Stimulated activated CD4-positive, alpha-beta T cell treated with anti-CD3 and anti-CD28 coated beads, Interleukin-1b, Interleukin-23, amount 100 ng/mL, for 1 hour (primary cell): ENCODE measurements around the gene IFNGR2.
A peak's percentile ranks its signal among the peaks of the same experiment; 100 is the strongest.
"Not testable (repeated sequence)": the region's sequence is repeated elsewhere in the genome, so short reads cannot be mapped to it uniquely, and the experiment has no call there.

Source experiments
- DNase-seq, 2 donors: peaks; one replicate each; pipeline ENCODE4 v3.0.0-alpha.2; 2020; ENCODE audit warnings: low read depth in 2 of 2

The IFNGR2 gene

GRCh38 chr21:33402001-33402979, 923 bp upstream of the IFNGR2 start:
- DNase-seq: no peak

GRCh38 chr21:33403786-33404585, 773 bp downstream of the IFNGR2 start:
- DNase-seq: no peak

GRCh38 chr21:33406493-33406892, 3.3 kb downstream of the IFNGR2 start:
- DNase-seq: no peak

GRCh38 chr21:33411949-33412430, 8.8 kb downstream of the IFNGR2 start:
- no peak for DNase-seq

- not testable (repeated sequence) for DNase-seq
Observed at GRCh38 chr21:33412439-33412831, 9.2 kb downstream of the IFNGR2 start.

- DNase-seq: no peak
Observed at GRCh38 chr21:33412832-33413519, 9.8 kb downstream of the IFNGR2 start.

- DNase-seq: no peak
Observed at GRCh38 chr21:33414068-33414467, 10.9 kb downstream of the IFNGR2 start.

- DNase-seq: no peak
Observed at GRCh38 chr21:33414926-33415325, 11.7 kb downstream of the IFNGR2 start.

- DNase-seq: no peak
Observed at GRCh38 chr21:33418691-33419090, 15.5 kb downstream of the IFNGR2 start.

GRCh38 chr21:33419538-33420123, 16.4 kb downstream of the IFNGR2 start:
- no peak for DNase-seq

- DNase-seq: no peak
Observed at GRCh38 chr21:33421713-33422393, 18.6 kb downstream of the IFNGR2 start.

GRCh38 chr21:33424214-33424613, 21.0 kb downstream of the IFNGR2 start:
- no peak for DNase-seq

- no peak for DNase-seq
Observed at GRCh38 chr21:33425825-33426224, 22.6 kb downstream of the IFNGR2 start.

GRCh38 chr21:33427051-33427450, 23.8 kb downstream of the IFNGR2 start:
- DNase-seq: no peak

- no peak for DNase-seq
Observed at GRCh38 chr21:33428669-33429068, 25.5 kb downstream of the IFNGR2 start.

GRCh38 chr21:33430858-33431257, 27.6 kb downstream of the IFNGR2 start:
- no peak for DNase-seq

- DNase-seq: no peak
Observed at GRCh38 chr21:33432496-33432895, 29.3 kb downstream of the IFNGR2 start.

GRCh38 chr21:33433001-33433400, 29.8 kb downstream of the IFNGR2 start:
- DNase-seq: no peak

GRCh38 chr21:33433425-33434114, 30.4 kb downstream of the IFNGR2 start:
- DNase-seq: no peak

GRCh38 chr21:33434770-33435360, 31.7 kb downstream of the IFNGR2 start:
- peak in 1 of 2 donors; percentile 3 for DNase-seq
